GM11168 (cell line): ENCODE results near the gene BNIP5.

Experiments
- in situ Hi-C: fragments of 300-500 bp; cut with MboI; formaldehyde crosslinking; loops from one replicate; pipeline ENCODE4 v1.12.0; 2022; ENCODE audit warnings: low sequenced_read_pairs; ENCODE audit not compliant: unreplicated experiment

Gene BNIP5

GRCh38 chr6:36327226-36327918, 9.3 kb downstream of the BNIP5 start:
- in situ Hi-C loops, result no loop called here

DNA sequence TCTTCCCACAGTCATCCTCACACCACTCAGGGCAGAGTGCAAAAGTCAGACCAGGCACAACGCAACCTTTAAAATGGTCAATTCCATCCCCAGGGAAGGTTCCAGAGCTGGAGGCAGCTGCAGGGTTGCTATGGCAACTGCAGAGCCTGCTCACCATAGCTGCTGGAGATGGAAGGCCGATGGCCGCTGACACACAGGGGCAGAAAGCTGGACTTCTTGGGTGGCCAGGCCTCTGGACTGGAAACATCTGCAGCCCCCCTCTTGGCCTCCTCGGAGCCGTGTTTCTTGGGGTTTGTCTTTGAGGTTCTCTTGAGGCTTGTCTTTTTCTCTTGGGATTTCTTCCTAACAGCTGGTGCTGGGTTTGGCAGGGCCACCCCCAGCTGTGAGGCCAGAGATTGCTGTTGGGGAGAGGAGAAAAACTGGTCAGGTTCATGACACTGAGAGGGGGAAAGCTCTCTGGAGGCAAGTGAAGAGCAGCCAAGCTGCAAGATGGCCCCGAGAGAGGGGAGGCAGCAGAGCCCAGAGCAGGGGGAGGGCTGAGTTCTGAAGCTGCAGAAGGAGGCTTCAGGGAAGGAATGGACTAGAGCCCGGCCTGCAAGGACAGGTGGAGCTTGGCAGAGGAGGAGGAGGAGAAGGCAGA, 10.2 kb downstream of the BNIP5 start:
- in situ Hi-C loops, result no loop called here

- in situ Hi-C loops, result no loop called here
Measured at GRCh38 chr6:36324715-36325114, 12.0 kb downstream of the BNIP5 start.

GRCh38 chr6:36324191-36324590, 12.5 kb downstream of the BNIP5 start:
- in situ Hi-C loops, result no loop called here

- in situ Hi-C loops, result no loop called here
Measured at GRCh38 chr6:36323062-36323461, 13.6 kb downstream of the BNIP5 start.

DNA sequence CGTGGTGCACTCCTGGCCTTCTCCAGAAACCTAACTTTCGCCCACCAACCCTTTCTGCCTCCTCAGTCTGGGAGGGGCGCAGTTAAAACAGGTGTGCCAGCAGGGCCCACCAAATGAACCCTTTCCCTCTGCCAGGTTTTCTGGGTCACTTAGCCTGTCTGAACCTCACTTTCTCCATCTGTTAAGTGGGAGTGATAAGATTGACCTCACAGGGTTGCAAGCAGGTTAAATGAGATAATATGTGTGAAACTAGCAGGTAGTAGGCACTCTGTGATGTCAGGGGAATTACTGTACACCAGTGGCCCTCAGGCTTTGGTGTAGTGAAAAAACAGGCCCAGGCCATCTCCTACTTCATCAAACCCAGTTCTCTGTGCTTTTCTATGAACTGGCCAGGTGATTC, 14.1 kb downstream of the BNIP5 start:
- in situ Hi-C loops, result no loop called here

DNA sequence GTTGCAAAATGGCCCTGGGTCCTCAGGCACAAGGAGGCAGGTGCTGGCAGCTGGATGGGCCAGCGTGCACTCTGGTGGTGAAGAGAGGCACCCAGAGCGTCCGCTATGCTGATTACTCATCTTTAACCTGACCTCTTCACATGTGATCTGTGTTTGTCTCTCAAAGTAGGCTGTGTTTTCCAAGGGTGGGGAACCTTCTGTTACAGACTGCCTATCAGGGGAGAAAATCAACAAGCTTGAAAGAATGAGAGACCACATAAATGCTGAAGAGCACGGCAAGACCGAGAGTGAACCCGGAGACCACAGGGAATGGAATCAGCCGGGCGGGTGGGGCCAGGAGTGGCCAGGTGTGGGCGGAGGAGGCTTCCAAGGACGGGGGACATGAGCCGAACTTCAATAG, 16.2 kb downstream of the BNIP5 start:
- in situ Hi-C loops, result no loop called here

DNA sequence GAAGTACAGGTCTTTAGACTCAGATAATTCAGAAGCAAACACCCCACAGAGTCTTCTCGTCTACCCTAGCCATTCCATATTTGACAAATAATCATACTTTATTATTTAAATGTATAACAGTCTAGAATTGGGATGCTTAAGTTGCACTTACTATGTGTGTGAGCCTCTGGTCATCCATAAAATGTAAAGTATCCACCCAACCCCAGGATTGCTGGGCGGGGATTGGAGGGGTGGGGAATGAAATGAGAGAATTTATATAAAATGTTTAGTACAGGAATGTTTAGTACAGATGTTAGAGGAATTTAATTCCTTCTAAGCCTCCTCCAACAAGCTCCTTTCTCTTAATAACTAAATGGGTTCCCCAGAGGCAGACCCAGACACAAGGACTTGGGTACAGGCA, 16.9 kb downstream of the BNIP5 start:
- in situ Hi-C loops, result no loop called here

DNA sequence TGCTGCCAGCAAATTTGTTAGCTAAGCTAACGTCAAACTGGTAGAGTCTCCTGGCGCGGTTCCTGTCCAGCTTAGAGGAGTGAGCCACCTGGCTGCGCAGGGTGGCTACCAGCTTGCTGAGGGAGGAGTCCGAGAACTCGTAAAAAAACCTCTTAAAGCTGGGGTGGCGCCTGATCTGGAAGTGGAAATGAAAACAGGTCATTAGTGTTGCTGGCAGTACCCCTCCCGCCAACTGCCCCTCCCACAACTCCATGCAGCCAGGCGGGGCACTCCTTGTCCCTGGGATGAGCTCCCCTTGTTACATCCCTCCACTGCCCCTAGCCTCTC, 17.3 kb downstream of the BNIP5 start:
- in situ Hi-C loops, result no loop called here

GRCh38 chr6:36318690-36319435, 17.8 kb downstream of the BNIP5 start:
- in situ Hi-C loops, result no loop called here

DNA sequence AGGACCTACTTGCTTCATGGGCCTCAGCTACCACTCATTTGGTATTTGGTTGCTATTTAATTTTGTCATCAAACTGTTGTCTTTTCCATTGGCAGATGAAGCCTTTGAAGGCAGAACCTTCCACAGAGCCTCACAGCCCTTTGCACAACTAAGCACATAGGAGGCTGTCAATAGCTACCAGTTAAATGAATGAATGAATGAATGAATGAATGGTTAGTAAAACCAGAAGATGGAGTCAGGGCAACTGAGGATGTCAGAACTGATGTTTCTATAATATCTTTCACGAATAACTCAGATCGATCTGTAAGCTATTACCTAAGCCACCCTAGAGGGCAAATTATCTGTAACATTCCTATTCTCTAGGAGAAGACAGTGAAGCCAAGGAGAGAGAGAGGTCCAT, 19.1 kb downstream of the BNIP5 start:
- in situ Hi-C loops, result no loop called here

GRCh38 chr6:36315921-36316320, 20.8 kb downstream of the BNIP5 start:
- in situ Hi-C loops, result no loop called here

DNA sequence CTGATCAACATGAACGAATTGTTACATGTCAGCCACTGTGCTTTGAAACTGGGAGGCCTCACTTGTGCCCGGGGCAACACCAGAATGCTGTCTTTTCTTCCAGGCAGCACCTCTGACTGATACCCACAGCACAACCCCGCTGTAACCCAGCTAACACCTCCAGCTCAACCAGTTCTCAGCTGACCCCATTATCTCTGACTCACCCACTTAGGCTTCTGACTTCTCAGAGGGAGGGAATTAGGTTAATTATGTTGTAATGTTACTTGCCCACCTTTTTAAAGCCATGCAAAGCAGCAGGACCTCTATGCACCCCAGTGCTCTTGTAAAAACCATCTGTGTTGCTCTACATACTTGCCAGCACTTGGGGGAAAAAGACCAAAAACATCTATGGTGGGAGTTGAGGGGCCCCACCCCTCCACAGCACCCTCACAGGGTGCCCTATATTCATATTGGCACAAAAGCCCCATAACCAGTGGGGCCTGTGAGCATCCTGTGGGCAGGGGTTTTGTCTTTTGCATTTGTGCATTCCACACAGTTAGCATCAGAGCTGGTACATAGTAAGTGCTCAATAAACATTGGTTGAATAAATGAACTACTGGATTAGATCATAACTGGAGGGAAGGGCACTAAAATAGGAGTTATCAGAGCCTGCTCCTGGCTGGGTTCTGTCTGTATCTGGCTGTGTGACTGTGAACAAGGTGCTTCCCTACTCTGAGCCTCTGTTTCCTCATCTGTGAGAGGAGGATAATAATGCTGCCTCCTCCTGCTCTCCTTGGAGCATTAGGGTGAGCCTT, 22.3 kb downstream of the BNIP5 start:
- in situ Hi-C loops, result no loop called here

DNA sequence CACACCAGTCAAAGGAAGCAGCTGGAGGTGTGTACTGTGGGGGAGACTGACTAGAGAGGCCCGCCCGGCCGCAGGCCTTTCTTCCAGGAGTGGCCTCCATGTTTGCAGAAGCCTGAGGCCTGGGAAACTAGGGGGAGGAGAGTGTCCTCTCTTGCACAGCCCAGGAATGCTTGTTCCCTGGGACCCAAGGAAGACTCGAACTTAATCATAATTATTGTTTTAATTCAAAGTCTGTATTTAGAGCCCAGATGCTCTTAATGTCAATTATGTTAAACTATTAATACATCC, 23.1 kb downstream of the BNIP5 start:
- in situ Hi-C loops, result no loop called here

GRCh38 chr6:36312854-36313648, 23.6 kb downstream of the BNIP5 start:
- in situ Hi-C loops, result no loop called here

DNA sequence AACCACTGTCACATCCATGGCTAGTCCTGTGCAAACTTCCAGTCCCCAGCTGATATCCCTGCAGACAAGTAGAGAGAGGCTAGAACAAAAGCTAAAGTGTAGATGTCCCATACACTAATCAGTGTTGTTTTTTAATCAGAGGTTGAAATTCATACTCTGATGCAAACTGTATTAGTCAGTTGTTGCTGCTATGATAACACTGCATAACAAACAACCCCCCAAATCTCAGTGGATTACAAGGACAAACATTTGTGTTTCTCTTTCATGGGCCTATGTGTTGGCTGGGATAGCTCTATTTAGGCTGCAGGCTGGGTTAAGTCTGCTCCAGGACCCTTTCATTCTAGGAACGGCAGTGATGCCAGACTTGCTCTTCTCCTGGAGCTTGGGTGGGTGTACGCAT, 26.8 kb downstream of the BNIP5 start:
- in situ Hi-C loops, result no loop called here

DNA sequence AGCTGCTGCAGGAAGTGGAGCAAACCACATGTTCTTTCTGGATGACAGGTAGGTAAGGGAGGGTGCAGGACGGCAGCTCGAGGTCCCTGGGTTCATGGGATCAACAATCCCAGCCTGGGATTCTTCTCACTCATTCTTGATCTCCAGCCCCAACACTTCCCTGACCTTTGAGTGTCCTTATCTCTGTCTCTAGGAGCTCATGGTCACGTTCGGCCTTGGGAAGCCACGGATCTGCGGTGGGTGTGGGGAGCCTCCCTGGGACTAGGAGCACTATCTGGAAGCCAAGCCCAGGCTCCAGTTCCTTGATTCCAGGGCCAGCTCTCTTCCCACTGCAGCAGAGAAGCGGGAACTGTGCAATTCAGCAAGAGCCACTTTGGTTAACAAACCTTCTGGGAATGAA, 27.5 kb downstream of the BNIP5 start:
- in situ Hi-C loops, result no loop called here

- in situ Hi-C loops, result no loop called here
Measured at GRCh38 chr6:36308514-36308913, 28.2 kb downstream of the BNIP5 start.

GRCh38 chr6:36306375-36306774, 30.3 kb downstream of the BNIP5 start:
- in situ Hi-C loops, result no loop called here

GRCh38 chr6:36305885-36306284, 30.8 kb downstream of the BNIP5 start:
- in situ Hi-C loops, result no loop called here
